CD14-positive monocyte (primary cell): ENCODE data around the gene NME7. TPM values are rescaled to one million over a fixed set of nuclear protein-coding genes. Genes with fewer than 3 reads are reported as not detected.

Experiments used
- DNase-seq, 3 donors: peaks; one replicate each; pipeline ENCODE4 v3.0.0-alpha.2; 2011 to 2022
- H2AFZ ChIP-seq: 2 replicates; pipeline ENCODE4 v1.6.0; 2012; ENCODE audit warnings: mild to moderate bottlenecking, low read depth, low read length, inconsistent platforms; ENCODE audit not compliant: insufficient read depth, poor library complexity, severe bottlenecking
- H3K27ac ChIP-seq, 2 donors: 1 replicate in 1 of 2; 2 replicates in 1 of 2; pipeline ENCODE4 v1.5.1; 2012 to 2013; ENCODE audit warnings: low read length in 2 of 2, control low read depth in 1 of 2, inconsistent platforms in 1 of 2, low read depth in 1 of 2, mild to moderate bottlenecking in 1 of 2
- H3K27me3 ChIP-seq, 2 donors: one replicate each; pipeline versions ENCODE4 v1.6.0 to v1.6.1; 2011 to 2013; ENCODE audit warnings: low read length in 2 of 2; ENCODE audit not compliant: control insufficient read depth in 2 of 2, insufficient read depth in 2 of 2
- H3K36me3 ChIP-seq, 2 donors: replicated peaks in 1 of 2; 1 replicate in 1 of 2; 2 replicates in 1 of 2; pipeline versions ENCODE4 v1.5.1 to v1.6.1; 2012 to 2013; ENCODE audit warnings: low read length in 2 of 2, control low read depth in 1 of 2, inconsistent platforms in 1 of 2, mild to moderate bottlenecking in 1 of 2; ENCODE audit not compliant: insufficient read depth in 2 of 2, control insufficient read depth in 1 of 2
- H3K4me1 ChIP-seq, 2 donors: 1 replicate in 1 of 2; 2 replicates in 1 of 2; pipeline versions ENCODE4 v1.5.1 to v1.6.1; 2012 to 2013; ENCODE audit warnings: low read length in 2 of 2, control low read depth in 1 of 2, inconsistent platforms in 1 of 2, mild to moderate bottlenecking in 1 of 2, moderate library complexity in 1 of 2; ENCODE audit not compliant: insufficient read depth in 2 of 2, control insufficient read depth in 1 of 2
- H3K4me2 ChIP-seq: replicated peaks from 2 replicates; pipeline ENCODE3; 2012; ENCODE audit warnings: low read length, moderate library complexity, mild to moderate bottlenecking; ENCODE audit not compliant: poor library complexity, severe bottlenecking; ENCODE audit errors: extremely low read depth
- H3K4me3 ChIP-seq, 3 experiments: fragments of 200-600 bp in 1 of 3; sonication (generic) in 1 of 3; replicated peaks in 1 of 3; 1 replicate in 2 of 3; 2 replicates in 1 of 3; pipeline ENCODE4 v1.5.1; 2011 to 2013; ENCODE audit warnings: low read length in 3 of 3, mild to moderate bottlenecking in 3 of 3, control low read depth in 2 of 3, low read depth in 2 of 3, inconsistent platforms in 1 of 3, moderate library complexity in 1 of 3
- H3K79me2 ChIP-seq: 2 replicates; pipeline ENCODE4 v1.6.0; 2012; ENCODE audit warnings: mild to moderate bottlenecking, control low read depth, inconsistent platforms, low read length, moderate library complexity; ENCODE audit not compliant: insufficient read depth
- H3K9ac ChIP-seq: 2 replicates; pipeline ENCODE4 v1.6.0; 2017; ENCODE audit warnings: low read length, mild to moderate bottlenecking; ENCODE audit not compliant: insufficient read depth, poor library complexity, severe bottlenecking
- H3K9me3 ChIP-seq, 2 donors: replicated peaks in 1 of 2; 1 replicate in 1 of 2; 2 replicates in 1 of 2; pipeline versions ENCODE4 v1.5.1 to v1.6.1; 2012 to 2013; ENCODE audit warnings: low read length in 2 of 2, control low read depth in 1 of 2; ENCODE audit not compliant: control insufficient read depth in 1 of 2, insufficient read depth in 1 of 2
- H4K20me1 ChIP-seq: 2 replicates; pipeline ENCODE4 v1.6.0; 2012; ENCODE audit warnings: mild to moderate bottlenecking, low read length, control low read depth, moderate library complexity; ENCODE audit not compliant: insufficient read depth
- H3K27ac Mint-ChIP-seq, 7 donors: one replicate each; pipeline ENCODE4 v1.8.0; 2020; ENCODE audit warnings: mild to moderate bottlenecking in 7 of 7, mixed read lengths in 7 of 7, moderate library complexity in 6 of 7, inconsistent platforms in 2 of 7
- H3K27me3 Mint-ChIP-seq, 3 donors: one replicate each; pipeline ENCODE4 v1.8.0; 2021 to 2022; ENCODE audit warnings: low read depth in 3 of 3, mild to moderate bottlenecking in 3 of 3, mixed read lengths in 3 of 3, moderate library complexity in 3 of 3, inconsistent platforms in 1 of 3
- H3K36me3 Mint-ChIP-seq, 2 donors: one replicate each; pipeline ENCODE4 v1.8.0; 2020; ENCODE audit warnings: mixed read lengths in 2 of 2, inconsistent platforms in 1 of 2, mild to moderate bottlenecking in 1 of 2
- H3K4me1 Mint-ChIP-seq: one replicate; pipeline ENCODE4 v1.8.0; 2020; ENCODE audit warnings: mild to moderate bottlenecking, mixed read lengths
- H3K4me3 Mint-ChIP-seq, 2 donors: one replicate each; pipeline ENCODE4 v1.8.0; 2020; ENCODE audit warnings: mild to moderate bottlenecking in 2 of 2, mixed read lengths in 2 of 2, moderate library complexity in 1 of 2
- H3K9me3 Mint-ChIP-seq, 7 donors: one replicate each; pipeline ENCODE4 v1.8.0; 2020 to 2022; ENCODE audit warnings: mixed read lengths in 7 of 7, mild to moderate bottlenecking in 6 of 7, moderate library complexity in 6 of 7, inconsistent platforms in 2 of 7
- CTCF ChIP-seq: fragments of 200-600 bp; IDR thresholded peaks from one replicate; pipeline ENCODE4 v1.8.0; 2022; ENCODE audit warnings: antibody characterized with exemption, mild to moderate bottlenecking
- WGBS: methylation state at CpG from one replicate; pipeline ENCODE4 v1.1.5; 2013; ENCODE audit warnings: missing lambda C conversion rate; ENCODE audit not compliant: insufficient coverage; 5-methylcytosine and 5-hydroxymethylcytosine counted together
- intact Hi-C, 2 donors: fragments of 100-400 bp; cut with micrococcal nuclease; formaldehyde crosslinking; loops; one replicate each; pipeline versions ENCODE4 v1.15.0 to v1.15.1; 2023
- polyA plus RNA-seq, 3 donors: library from polyadenylated mRNA; depleted of rRNA in 1 of 3; unstranded in 2 of 3; stranded (reverse) in 1 of 3; fragments of 300-500 nt in 2 of 3; fragments of >200 nt in 1 of 3; fragmentation: Illumina TruSeq in 2 of 3; gene quantifications; 1 replicate in 2 of 3; 2 replicates in 1 of 3; pipeline ENCODE4 v1.2.3, GENCODE V29; 2012 to 2021

NME7 gene
- polyA plus RNA-seq, 3 donors = 3.5 to 8.0 (median 6.0) TPM

DNA sequence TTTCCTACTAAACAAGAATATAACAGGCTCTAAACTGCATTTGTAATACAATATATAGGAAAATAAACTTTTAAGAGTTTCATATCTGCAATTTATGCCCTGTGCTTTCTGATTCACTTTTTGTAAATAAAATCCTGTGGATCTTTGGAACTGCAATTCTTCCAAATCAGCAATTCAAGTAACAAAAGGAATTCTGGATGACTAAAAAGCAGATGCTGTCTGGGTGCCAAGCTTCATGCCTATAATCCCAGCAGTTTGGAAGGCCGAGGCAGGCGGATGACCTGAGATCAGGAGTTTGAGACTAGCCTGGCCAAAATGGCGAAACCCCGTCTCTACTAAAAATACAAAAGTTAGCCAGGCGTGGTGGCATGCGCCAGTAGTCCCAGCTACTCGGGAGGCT is 6.3 kb downstream of the NME7 start:
- Histone ChIP-seq H3K36me3 (no peaks in the 10 kb centered on the region), H3K79me2 (no peaks in the 10 kb centered on the region), H3K9me3 (peaks cover 0 to 3% of the 10 kb centered on the region in 2 donors), H4K20me1 (no peaks in the 10 kb centered on the region), H3K4me2 (no peak overlapping the region), H3K4me3 (no peak overlapping the region), H3K4me1 (no peaks in the 10 kb centered on the region), H3K27me3 (no peaks in the 10 kb centered on the region), H3K27ac (no peak overlapping the region), H2AFZ (no peak overlapping the region), H3K9ac (no peak overlapping the region)
- Mint-ChIP-seq H3K27me3 (no peaks in the 10 kb centered on the region), H3K9me3 (peaks cover 0 to 5% (median 5%) of the 10 kb centered on the region in 7 donors), H3K36me3 (peaks cover 0 to 3% of the 10 kb centered on the region in 2 donors), H3K4me3 (no peak overlapping the region), H3K27ac (no peak overlapping the region), H3K4me1 (no peaks in the 10 kb centered on the region)
- TF ChIP-seq CTCF = no peak
- WGBS = 96% methylated on average over 7 of the region's 7 CpGs
- DNase-seq = no peak
- intact Hi-C loops = loop anchor here in 1 of 2 donors (10.0 kb wide), 2 partner anchors 256 to 534 kb away; partner anchors contain the start of genes ATP1B1 and SCYL3

DNA sequence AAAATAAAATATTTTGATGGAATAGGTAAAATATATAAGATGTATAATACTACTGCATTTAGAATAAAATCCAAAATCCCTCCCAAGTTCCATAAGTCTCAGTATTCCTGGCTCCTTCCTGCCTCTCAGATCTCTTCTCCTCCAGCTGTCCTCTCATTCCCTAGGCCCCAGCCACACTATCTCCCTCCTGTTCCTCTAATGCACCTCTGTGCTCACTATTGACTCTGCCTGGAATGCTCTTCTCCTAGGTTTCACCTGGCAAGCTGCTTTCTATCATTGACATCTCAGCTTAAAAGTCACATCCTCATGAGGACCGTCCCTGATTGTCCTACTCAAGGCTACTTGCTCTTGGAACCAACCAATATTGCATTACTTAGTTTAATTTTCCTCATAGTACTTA is 7.2 kb downstream of the NME7 start:
- Histone ChIP-seq H3K4me3 (no peak overlapping the region), H3K27me3 (no peaks in the 10 kb centered on the region), H3K9ac (no peak overlapping the region), H3K27ac (no peak overlapping the region), H3K4me2 (no peak overlapping the region), H3K36me3 (no peaks in the 10 kb centered on the region), H3K79me2 (no peaks in the 10 kb centered on the region), H2AFZ (no peak overlapping the region), H3K4me1 (no peaks in the 10 kb centered on the region), H3K9me3 (peaks cover 0 to 3% of the 10 kb centered on the region in 2 donors), H4K20me1 (no peaks in the 10 kb centered on the region)
- intact Hi-C loops = loop anchor here in 1 of 2 donors (10.0 kb wide), 2 partner anchors 256 to 534 kb away; partner anchors contain the start of genes ATP1B1 and SCYL3
- TF ChIP-seq CTCF = no peak
- Mint-ChIP-seq H3K36me3 (peaks cover 0 to 3% of the 10 kb centered on the region in 2 donors), H3K27ac (no peak overlapping the region), H3K27me3 (no peaks in the 10 kb centered on the region), H3K4me1 (no peaks in the 10 kb centered on the region), H3K9me3 (peaks cover 0 to 5% (median 5%) of the 10 kb centered on the region in 7 donors), H3K4me3 (no peak overlapping the region)
- DNase-seq = no peak
- no CpG with 5 or more reads among the region's 1 CpG for WGBS
